Endothelial cell of umbilical vein (primary cell): Measurements from ENCODE around the gene ADCY7. TPM values are rescaled to one million over a fixed set of nuclear protein-coding genes. Genes with fewer than 3 reads are reported as not detected.

ENCODE experiments used
- BruUV-seq: library from RNA; stranded (reverse); fragments of 400-500 nt; replicated peaks from 2 replicates; lab custom pipeline; 2021; lab: Mats Ljungman, UMichigan
- CTCF ChIA-PET: fragments of 300-600, 350-600 bp; sonication (Branson Sonifier 250); formaldehyde crosslinking; loops from one replicate; lab custom pipeline; 2021; ENCODE audit warnings: antibody characterized with exemption, inconsistent platforms; lab: Charles Lee
- POLR2A ChIA-PET: fragments of 300-600, 350-600 bp; sonication (Branson Sonifier 250); formaldehyde crosslinking; loops from one replicate; lab custom pipeline; 2021; ENCODE audit warnings: antibody characterized with exemption, inconsistent platforms; lab: Charles Lee
- DNase-seq: peaks from one replicate; pipeline ENCODE4 v3.0.0-alpha.2; 2011; ENCODE audit warnings: low read depth, low spot score
- FAIRE-seq: peaks from 2 replicates; lab custom pipeline; 2011; peaks lifted over from hg19 to GRCh38; lab: Jason Lieb, UNC
- H2AFZ ChIP-seq: 2 replicates; pipeline ENCODE4 v1.6.0; 2012; ENCODE audit warnings: low read depth, low read length, control low read depth, inconsistent platforms
- H3K27ac ChIP-seq: 2 replicates; pipeline ENCODE4 v1.5.1; 2011; ENCODE audit warnings: low read depth, mild to moderate bottlenecking, control low read depth, low read length, moderate library complexity; ENCODE audit not compliant: insufficient read depth
- H3K27me3 ChIP-seq, 2 experiments: 2 replicates each; pipeline versions ENCODE4 v1.6.0 to v1.6.1; 2011; ENCODE audit warnings: low read length in 2 of 2, mixed read lengths in 1 of 2; ENCODE audit not compliant: control insufficient read depth in 2 of 2, insufficient read depth in 2 of 2
- H3K36me3 ChIP-seq, 2 experiments: 2 replicates in 1 of 2; 3 replicates in 1 of 2; pipeline ENCODE4 v1.5.1; 2011; ENCODE audit warnings: low read length in 2 of 2, mild to moderate bottlenecking in 1 of 2, moderate library complexity in 1 of 2; ENCODE audit not compliant: control insufficient read depth in 2 of 2, insufficient read depth in 2 of 2; ENCODE audit errors: extremely low read depth in 1 of 2
- H3K4me1 ChIP-seq: 3 replicates; pipeline ENCODE4 v1.5.1; 2011; ENCODE audit warnings: mild to moderate bottlenecking, low read length; ENCODE audit not compliant: control insufficient read depth, insufficient read depth; ENCODE audit errors: extremely low read depth
- H3K4me2 ChIP-seq: 2 replicates; pipeline ENCODE4 v1.6.1; 2011; ENCODE audit warnings: low read length, control low read depth, mixed read lengths; ENCODE audit not compliant: insufficient read depth
- H3K4me3 ChIP-seq, 3 experiments: fragments of 200-600 bp in 1 of 3; sonication (generic), shearing (Covaris generic) in 1 of 3; replicated peaks in 1 of 3; 2 replicates each; pipeline ENCODE4 v1.5.1; 2011 to 2016; ENCODE audit warnings: control low read depth in 3 of 3, low read length in 3 of 3, mild to moderate bottlenecking in 2 of 3, inconsistent platforms in 1 of 3, low read depth in 1 of 3, moderate library complexity in 1 of 3; ENCODE audit not compliant: insufficient read depth in 1 of 3
- H3K79me2 ChIP-seq: 2 replicates; pipeline ENCODE4 v1.6.0; 2012; ENCODE audit warnings: low read length, inconsistent platforms; ENCODE audit not compliant: control insufficient read depth, insufficient read depth
- H3K9ac ChIP-seq: replicated peaks from 2 replicates; pipeline ENCODE3; 2011; ENCODE audit warnings: low read length, control low read depth; ENCODE audit not compliant: insufficient read depth; ENCODE audit errors: extremely low read depth
- H3K9me1 ChIP-seq: replicated peaks from 3 replicates; pipeline ENCODE4 v1.6.0; 2011; ENCODE audit warnings: mild to moderate bottlenecking, low read length; ENCODE audit not compliant: control insufficient read depth, insufficient read depth; ENCODE audit errors: extremely low read depth
- H3K9me3 ChIP-seq: replicated peaks from 2 replicates; pipeline ENCODE4 v1.5.1; 2012; ENCODE audit warnings: low read length, inconsistent platforms; ENCODE audit not compliant: control insufficient read depth, insufficient read depth
- H4K20me1 ChIP-seq: replicated peaks from 2 replicates; pipeline ENCODE3; 2011; ENCODE audit warnings: mild to moderate bottlenecking, low read length; ENCODE audit not compliant: control insufficient read depth, insufficient read depth; ENCODE audit errors: extremely low read depth
- CTCF ChIP-seq, 2 donors: IDR thresholded peaks; 1 replicate in 1 of 2; 2 replicates in 1 of 2; pipeline ENCODE4 v1.5.1; 2011; ENCODE audit warnings: low read length in 2 of 2, mild to moderate bottlenecking in 2 of 2, moderate library complexity in 2 of 2, control low read depth in 1 of 2, inconsistent platforms in 1 of 2, low read depth in 1 of 2; ENCODE audit not compliant: insufficient read depth in 1 of 2; ENCODE audit errors: extremely low read depth in 1 of 2
- EZH2 ChIP-seq: IDR thresholded peaks from 2 replicates; pipeline ENCODE4 v1.6.1; 2012; ENCODE audit warnings: borderline replicate concordance, low read depth, mild to moderate bottlenecking, moderate library complexity, low read length, inconsistent platforms; ENCODE audit not compliant: severe bottlenecking
- FOS ChIP-seq: IDR thresholded peaks from 2 replicates; pipeline ENCODE4 v1.6.1; 2011; ENCODE audit warnings: mild to moderate bottlenecking, low read length, moderate library complexity, borderline replicate concordance; ENCODE audit not compliant: insufficient read depth
- GATA2 ChIP-seq: IDR thresholded peaks from 2 replicates; pipeline ENCODE4 v1.7.0; 2011; ENCODE audit warnings: low read depth, mild to moderate bottlenecking, moderate library complexity, mixed read lengths, low read length; ENCODE audit not compliant: insufficient read length, insufficient read depth
- JUN ChIP-seq: IDR thresholded peaks from 2 replicates; pipeline ENCODE4 v1.6.1; 2011; ENCODE audit warnings: borderline replicate concordance, low read depth; ENCODE audit not compliant: insufficient read length, insufficient read depth
- MAX ChIP-seq: IDR thresholded peaks from 2 replicates; pipeline ENCODE4 v1.6.1; 2011; ENCODE audit not compliant: insufficient read depth, insufficient read length
- MYC ChIP-seq: IDR thresholded peaks from one replicate; pipeline ENCODE4 v1.6.1; 2011; ENCODE audit warnings: mild to moderate bottlenecking, low read depth, low read length
- POLR2A ChIP-seq: IDR thresholded peaks from 2 replicates; pipeline ENCODE4 v1.6.1; 2012; ENCODE audit warnings: low read depth, mild to moderate bottlenecking, control low read depth, low read length
- POLR2AphosphoS5 ChIP-seq: IDR thresholded peaks from 2 replicates; pipeline ENCODE4 v1.6.1; 2012; ENCODE audit warnings: low read depth, mild to moderate bottlenecking, control low read depth, low read length, moderate library complexity; ENCODE audit not compliant: insufficient read depth
- dilution Hi-C: fragments of 300-500 bp; cut with MboI; formaldehyde crosslinking; loops from one replicate; pipeline ENCODE4 v1.15.0; 2019; ENCODE audit warnings: low sequenced_read_pairs; ENCODE audit not compliant: extremely low pct_ligation_motif_present
- intact Hi-C: fragments of 100-400 bp; cut with micrococcal nuclease; formaldehyde crosslinking; loops from one replicate; pipeline ENCODE4 v1.10.0; 2022
- polyA plus RNA-seq, 4 experiments: library from polyadenylated mRNA; depleted of rRNA in 3 of 4; stranded (reverse) in 3 of 4; unstranded in 1 of 4; fragments of >200 nt; gene quantifications; 2 replicates each; pipeline versions ENCODE4 v1.2.1 to v1.2.3, GENCODE V29; 2011 to 2012; ENCODE audit warnings: missing spikeins in 1 of 4
- total RNA-seq: library from RNA; stranded (reverse); gene quantifications from 2 replicates; pipeline ENCODE4 v1.2.3, GENCODE V29; 2021

The ADCY7 gene
- total and polyA plus RNA-seq, 2 donors (not counting 3 experiments of a cell fraction or from before 2014, with no cell fraction given) = 3.5 to 9.3 TPM

GRCh38 chr16:50273888-50274325 lies 7.6 kb downstream of the ADCY7 start:
- FAIRE-seq = no peak
- no peaks in the 10 kb centered on the region for H3K79me2 ChIP-seq
- dilution Hi-C loops = no loop called here

GRCh38 chr16:50274326-50275097 lies 8.2 kb downstream of the ADCY7 start:
- no peak for TF ChIP-seq JUN
- TF ChIP-seq EZH2 = no peak
- no peak for TF ChIP-seq GATA2
- TF ChIP-seq MYC = no peak
- TF ChIP-seq POLR2A = no peak
- no peak for TF ChIP-seq FOS
- no peak for TF ChIP-seq POLR2AphosphoS5
- no peak for TF ChIP-seq MAX
- no peak for TF ChIP-seq CTCF (IDR thresholded peaks at IDR 0.05; ENCODE audit: extremely low read depth in 1 of 2, insufficient read depth in 1 of 2, low read depth in 1 of 2, low read length in 2 of 2)
- Histone ChIP-seq H3K4me2 (no peak overlapping the region), H3K4me3 (no peak overlapping the region), H3K9me3 (no peaks in the 10 kb centered on the region), H2AFZ (no peak overlapping the region), H3K4me1 (no peaks in the 10 kb centered on the region), H4K20me1 (no peaks in the 10 kb centered on the region), H3K27ac (no peak overlapping the region), H3K36me3 (no peaks in the 10 kb centered on the region), H3K9ac (no peak overlapping the region), H3K27me3 (no peaks in the 10 kb centered on the region), H3K9me1 (no peaks in the 10 kb centered on the region), H3K79me2 (no peaks in the 10 kb centered on the region)
- no peak for DNase-seq
- no TSS peak for BruUV-seq
- ChIA-PET CTCF (interaction anchor here (0.6 to 1.1 kb wide), 6 partner anchors 10 to 856 kb away, joined by 3 to 5 read pairs (median 3); partner anchors contain the start of gene CNEP1R1), POLR2A (no interaction called here)
- FAIRE-seq = no peak
- dilution Hi-C loops (no loop called here), intact Hi-C loops (no loop called here)

More at GRCh38 chr16:50273888-50274325, 7.6 kb downstream of the ADCY7 start:
- TF ChIP-seq MYC (no peak), POLR2AphosphoS5 (no peak)
- H2AFZ ChIP-seq = no peak overlapping the region
- H3K36me3 ChIP-seq = no peaks in the 10 kb centered on the region
- no peaks in the 10 kb centered on the region for H3K9me1 ChIP-seq
- H3K4me1 ChIP-seq = no peaks in the 10 kb centered on the region
- DNase-seq = no peak
- POLR2A ChIA-PET = no interaction called here
- CTCF ChIA-PET = interaction anchor here (0.6 to 1.1 kb wide), 4 partner anchors 19 to 855 kb away, joined by 3 to 5 read pairs (median 3); partner anchors contain the start of gene CNEP1R1
- no peak overlapping the region for H3K27ac ChIP-seq
- no peak overlapping the region for H3K4me2 ChIP-seq
- no peaks in the 10 kb centered on the region for H3K9me3 ChIP-seq
- BruUV-seq = no TSS peak
- no peak overlapping the region for H3K4me3 ChIP-seq
- H4K20me1 ChIP-seq = no peaks in the 10 kb centered on the region
- no peak overlapping the region for H3K9ac ChIP-seq
- intact Hi-C loops = no loop called here
- H3K27me3 ChIP-seq = no peaks in the 10 kb centered on the region
